Right atrium auricular region (tissue), 2 donors: ENCODE data around the gene ACTR5. TPM values are rescaled to one million over a fixed set of nuclear protein-coding genes. Genes with fewer than 3 reads are reported as not detected.

Experiments
- DNase-seq: peaks from one replicate; pipeline ENCODE4 v3.0.0-alpha.2; 2019; ENCODE audit warnings: low spot score
- H3K27ac ChIP-seq, 2 donors: fragments of 200-600 bp; sonication (generic); 1 replicate in 1 of 2; 2 replicates in 1 of 2; pipeline ENCODE4 v1.5.1; 2016 to 2019
- H3K27me3 ChIP-seq, 2 donors: fragments of 200-600 bp; sonication (generic); one replicate each; pipeline versions ENCODE4 v1.5.1 to v1.6.0; 2017 to 2019
- H3K36me3 ChIP-seq: fragments of 200-600 bp; sonication (generic); one replicate; pipeline ENCODE4 v1.5.1; 2016
- H3K4me1 ChIP-seq, 2 donors: fragments of 200-600 bp; sonication (generic); one replicate each; pipeline versions ENCODE4 v1.5.1 to v1.6.0; 2017 to 2019
- H3K4me3 ChIP-seq, 2 donors: fragments of 200-600 bp; sonication (generic); 1 replicate in 1 of 2; 2 replicates in 1 of 2; pipeline ENCODE4 v1.5.1; 2017 to 2019; ENCODE audit warnings: mild to moderate bottlenecking in 1 of 2, moderate library complexity in 1 of 2
- H3K9me3 ChIP-seq, 2 donors: fragments of 200-600 bp; sonication (generic); one replicate each; pipeline ENCODE4 v1.5.1; 2019
- CTCF ChIP-seq, 2 donors: fragments of 200-600 bp; sonication (generic); IDR thresholded peaks; one replicate each; pipeline ENCODE4 v1.5.1; 2019; ENCODE audit warnings: antibody characterized with exemption in 2 of 2
- total RNA-seq, 2 donors: library from RNA; depleted of rRNA; stranded (reverse); fragments of >200 nt; gene quantifications; one replicate each; pipeline ENCODE4 v1.1.0, GENCODE V29; 2016

Gene ACTR5
- total RNA-seq, 2 donors from 2014 or later = 2.8 to 5.6 TPM

DNA sequence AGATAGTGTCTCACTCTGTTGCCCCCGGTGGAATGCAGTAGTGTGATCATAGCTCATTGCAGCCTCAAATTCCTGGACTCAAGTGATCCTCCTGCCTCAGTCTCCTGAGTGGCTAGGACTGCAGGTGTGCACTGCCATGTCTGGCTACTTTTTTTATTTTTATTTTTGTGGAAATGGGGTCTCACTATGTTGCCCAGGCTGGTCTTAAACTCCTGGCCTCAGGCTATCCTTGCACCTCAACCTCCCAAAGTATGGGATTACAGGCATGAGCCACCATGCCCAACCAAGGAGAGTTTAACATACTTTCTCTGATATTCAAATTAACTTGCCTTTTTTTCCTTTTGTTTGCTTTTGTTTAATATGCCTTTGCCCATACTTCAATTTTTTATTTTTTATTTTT, 10.4 kb upstream of the ACTR5 start:
- no peaks in the 10 kb centered on the region for H3K27me3 ChIP-seq
- H3K4me1 ChIP-seq = no peaks in the 10 kb centered on the region
- no peak for TF ChIP-seq CTCF (IDR thresholded peaks at IDR 0.05)
- DNase-seq = no peak
- H3K9me3 ChIP-seq = no peaks in the 10 kb centered on the region
- no peaks in the 10 kb centered on the region for H3K36me3 ChIP-seq
- no peak overlapping the region for H3K4me3 ChIP-seq
- H3K27ac ChIP-seq = no peak overlapping the region

- H3K4me3 ChIP-seq = no peak overlapping the region
- H3K9me3 ChIP-seq = no peaks in the 10 kb centered on the region
- DNase-seq = no peak
- no peaks in the 10 kb centered on the region for H3K27me3 ChIP-seq
- no peaks in the 10 kb centered on the region for H3K36me3 ChIP-seq
- no peak for TF ChIP-seq CTCF (IDR thresholded peaks at IDR 0.05)
- no peak overlapping the region for H3K27ac ChIP-seq
- H3K4me1 ChIP-seq = peaks cover 0 to 13% of the 10 kb centered on the region in 2 donors
Observed at GRCh38 chr20:38745757-38746156, 2.5 kb upstream of the ACTR5 start.

- no peak for TF ChIP-seq CTCF (IDR thresholded peaks at IDR 0.05)
Observed at GRCh38 chr20:38747495-38748096, 664 bp upstream of the ACTR5 start.

GRCh38 chr20:38748861-38749149, 545 bp downstream of the ACTR5 start:
- DNase-seq = no peak
- peaks cover 6% of the 10 kb centered on the region for H3K36me3 ChIP-seq
- H3K4me3 ChIP-seq = peak overlapping the region; percentile 77 to 93
- no peaks in the 10 kb centered on the region for H3K9me3 ChIP-seq
- H3K27ac ChIP-seq = peak overlapping the region; percentile 86 to 92
- no peaks in the 10 kb centered on the region for H3K27me3 ChIP-seq
- peaks cover 0 to 13% of the 10 kb centered on the region in 2 donors for H3K4me1 ChIP-seq
- no peak for TF ChIP-seq CTCF (IDR thresholded peaks at IDR 0.05)

More at GRCh38 chr20:38747495-38748096, 664 bp upstream of the ACTR5 start:
- H3K27me3 ChIP-seq = no peaks in the 10 kb centered on the region
- H3K27ac ChIP-seq = peak overlapping the region; percentile 86 to 92
- no peaks in the 10 kb centered on the region for H3K36me3 ChIP-seq
- peak overlapping the region; percentile 77 to 93 for H3K4me3 ChIP-seq
- H3K4me1 ChIP-seq = peaks cover 0 to 13% of the 10 kb centered on the region in 2 donors
- H3K9me3 ChIP-seq = no peaks in the 10 kb centered on the region
- DNase-seq = no peak

GRCh38 chr20:38751360-38751976, 3.2 kb downstream of the ACTR5 start:
- DNase-seq = no peak
- Histone ChIP-seq H3K36me3 (peaks cover 24% of the 10 kb centered on the region), H3K9me3 (no peaks in the 10 kb centered on the region), H3K4me3 (no peak overlapping the region), H3K27me3 (no peaks in the 10 kb centered on the region), H3K27ac (no peak overlapping the region), H3K4me1 (peaks cover 0 to 13% of the 10 kb centered on the region in 2 donors)
- peak; percentile 19 to 68 for TF ChIP-seq CTCF (IDR thresholded peaks at IDR 0.05)

DNA sequence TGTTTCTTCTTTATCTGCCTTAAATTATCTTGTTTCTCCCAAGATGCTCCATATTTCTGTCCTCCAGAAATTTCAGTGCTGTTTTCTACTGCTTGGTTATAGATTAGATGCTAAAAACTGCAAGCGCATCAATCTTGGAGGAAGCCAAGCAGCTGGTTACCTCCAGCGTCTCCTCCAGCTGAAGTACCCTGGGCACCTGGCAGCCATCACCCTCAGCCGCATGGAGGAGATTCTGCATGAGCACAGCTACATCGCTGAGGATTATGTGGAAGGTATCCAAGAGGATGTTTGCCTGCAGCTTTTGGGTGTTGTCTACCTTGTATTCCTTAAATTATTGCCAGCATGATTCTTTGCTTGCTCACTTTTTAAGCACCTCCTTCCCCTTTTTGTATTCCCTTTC, 3.8 kb downstream of the ACTR5 start:
- H3K27me3 ChIP-seq = no peaks in the 10 kb centered on the region
- H3K4me3 ChIP-seq = no peak overlapping the region
- peaks cover 29% of the 10 kb centered on the region for H3K36me3 ChIP-seq
- no peak for TF ChIP-seq CTCF (IDR thresholded peaks at IDR 0.05)
- no peak overlapping the region for H3K27ac ChIP-seq
- peaks cover 0 to 13% of the 10 kb centered on the region in 2 donors for H3K4me1 ChIP-seq
- no peak for DNase-seq
- H3K9me3 ChIP-seq = no peaks in the 10 kb centered on the region
